Measurements from ENCODE around the gene DISC1.
"Not testable (repeated sequence)": the region's sequence is repeated elsewhere in the genome, so short reads cannot be mapped to it uniquely, and the experiment has no call there.

DISC1 gene

GRCh38 chr1:231765825-231766224 lies 139.2 kb downstream of the DISC1 start:
- not testable (repeated sequence) for H3K4me1 ChIP-seq (ENCODE audit: control insufficient read depth, insufficient read depth, low read length); H3K9ac ChIP-seq (ENCODE audit: low read length); H3K4me3 ChIP-seq (ENCODE audit: low read length); H3K27me3 ChIP-seq (replicated peaks; ENCODE audit: control insufficient read depth, insufficient read depth, low read length); DNase-seq (ENCODE audit: low read depth); H3K9me3 ChIP-seq (ENCODE audit: control insufficient read depth, low read length); H3K36me3 ChIP-seq (ENCODE audit: control insufficient read depth, insufficient read depth, low read length, severe bottlenecking)

GRCh38 chr1:231767471-231767870 lies 140.9 kb downstream of the DISC1 start:
- DNase-seq (ENCODE audit: low read depth) = no peak
- Histone ChIP-seq H3K9me3 (ENCODE audit: control insufficient read depth, low read length) (no peaks in the 10 kb centered on the region), H3K4me3 (ENCODE audit: low read length) (no peak overlapping the region), H3K36me3 (ENCODE audit: control insufficient read depth, insufficient read depth, low read length, severe bottlenecking) (no peaks in the 10 kb centered on the region), H3K27me3 (replicated peaks; ENCODE audit: control insufficient read depth, insufficient read depth, low read length) (no peaks in the 10 kb centered on the region), H3K4me1 (ENCODE audit: control insufficient read depth, insufficient read depth, low read length) (no peaks in the 10 kb centered on the region), H3K9ac (ENCODE audit: low read length) (no peak overlapping the region)

GRCh38 chr1:231768416-231768815 lies 141.8 kb downstream of the DISC1 start:
- Histone ChIP-seq H3K9ac (ENCODE audit: low read length) (no peak overlapping the region), H3K36me3 (ENCODE audit: control insufficient read depth, insufficient read depth, low read length, severe bottlenecking) (no peaks in the 10 kb centered on the region), H3K9me3 (ENCODE audit: control insufficient read depth, low read length) (no peaks in the 10 kb centered on the region), H3K4me1 (ENCODE audit: control insufficient read depth, insufficient read depth, low read length) (no peaks in the 10 kb centered on the region), H3K4me3 (ENCODE audit: low read length) (no peak overlapping the region), H3K27me3 (replicated peaks; ENCODE audit: control insufficient read depth, insufficient read depth, low read length) (no peaks in the 10 kb centered on the region)
- DNase-seq (ENCODE audit: low read depth) = no peak

- DNase-seq (ENCODE audit: low read depth) = no peak
- H3K9me3 ChIP-seq (ENCODE audit: control insufficient read depth, low read length) = no peaks in the 10 kb centered on the region
- no peaks in the 10 kb centered on the region for H3K36me3 ChIP-seq (ENCODE audit: control insufficient read depth, insufficient read depth, low read length, severe bottlenecking)
- no peaks in the 10 kb centered on the region for H3K27me3 ChIP-seq (replicated peaks; ENCODE audit: control insufficient read depth, insufficient read depth, low read length)
- no peak overlapping the region for H3K4me3 ChIP-seq (ENCODE audit: low read length)
- H3K9ac ChIP-seq (ENCODE audit: low read length) = no peak overlapping the region
- H3K4me1 ChIP-seq (ENCODE audit: control insufficient read depth, insufficient read depth, low read length) = no peaks in the 10 kb centered on the region
Measured at GRCh38 chr1:231770506-231771175, 144.1 kb downstream of the DISC1 start.

DNA sequence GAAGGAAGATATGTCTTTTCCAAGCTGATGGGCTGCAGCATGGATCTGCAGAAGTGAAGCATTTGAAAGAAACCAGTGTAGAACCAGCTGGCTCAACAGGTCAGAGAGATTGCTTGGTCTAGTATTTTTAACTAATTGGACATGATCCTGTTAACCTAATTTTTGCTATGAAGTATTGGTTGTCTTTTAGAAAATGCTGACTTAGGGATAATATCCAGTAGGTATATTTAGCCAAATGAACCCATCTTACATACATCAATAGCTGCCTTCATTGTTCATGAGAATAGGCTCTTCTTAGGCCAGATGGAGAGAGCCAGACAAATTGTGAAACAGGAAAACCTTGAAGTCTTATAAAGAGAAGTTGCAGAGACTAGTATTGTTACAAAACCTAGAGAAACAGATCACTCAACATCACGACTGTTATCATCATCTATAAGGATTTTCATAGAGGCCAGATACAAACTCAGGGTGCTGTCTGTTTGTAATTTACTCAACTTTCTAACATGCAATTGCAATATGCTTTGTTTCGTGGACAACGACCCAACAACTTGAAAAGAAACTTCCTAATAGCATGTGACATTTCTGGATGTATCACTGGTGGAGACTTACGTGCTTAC lies 148.2 kb downstream of the DISC1 start:
- H3K4me3 ChIP-seq (ENCODE audit: low read length) = no peak overlapping the region
- H3K4me1 ChIP-seq (ENCODE audit: control insufficient read depth, insufficient read depth, low read length) = peaks cover 5% of the 10 kb centered on the region
- no peaks in the 10 kb centered on the region for H3K9me3 ChIP-seq (ENCODE audit: control insufficient read depth, low read length)
- no peak overlapping the region for H3K9ac ChIP-seq (ENCODE audit: low read length)
- no peaks in the 10 kb centered on the region for H3K27me3 ChIP-seq (replicated peaks; ENCODE audit: control insufficient read depth, insufficient read depth, low read length)
- no peak for DNase-seq (ENCODE audit: low read depth)
- no peaks in the 10 kb centered on the region for H3K36me3 ChIP-seq (ENCODE audit: control insufficient read depth, insufficient read depth, low read length, severe bottlenecking)

- Histone ChIP-seq H3K9ac (ENCODE audit: low read length) (no peak overlapping the region), H3K36me3 (ENCODE audit: control insufficient read depth, insufficient read depth, low read length, severe bottlenecking) (no peaks in the 10 kb centered on the region), H3K4me1 (ENCODE audit: control insufficient read depth, insufficient read depth, low read length) (peaks cover 5% of the 10 kb centered on the region), H3K9me3 (ENCODE audit: control insufficient read depth, low read length) (no peaks in the 10 kb centered on the region), H3K27me3 (replicated peaks; ENCODE audit: control insufficient read depth, insufficient read depth, low read length) (no peaks in the 10 kb centered on the region), H3K4me3 (ENCODE audit: low read length) (no peak overlapping the region)
- peak; percentile 90 for DNase-seq (ENCODE audit: low read depth)
Measured at GRCh38 chr1:231776010-231776756, 149.6 kb downstream of the DISC1 start.

- H3K4me3 ChIP-seq (ENCODE audit: low read length) = no peak overlapping the region
- peaks cover 5% of the 10 kb centered on the region for H3K4me1 ChIP-seq (ENCODE audit: control insufficient read depth, insufficient read depth, low read length)
- H3K9me3 ChIP-seq (ENCODE audit: control insufficient read depth, low read length) = no peaks in the 10 kb centered on the region
- no peaks in the 10 kb centered on the region for H3K27me3 ChIP-seq (replicated peaks; ENCODE audit: control insufficient read depth, insufficient read depth, low read length)
- no peak overlapping the region for H3K9ac ChIP-seq (ENCODE audit: low read length)
- no peak for DNase-seq (ENCODE audit: low read depth)
- H3K36me3 ChIP-seq (ENCODE audit: control insufficient read depth, insufficient read depth, low read length, severe bottlenecking) = no peaks in the 10 kb centered on the region
Measured at GRCh38 chr1:231776757-231777062, 150.1 kb downstream of the DISC1 start.

- H3K9me3 ChIP-seq (ENCODE audit: control insufficient read depth, low read length) = no peaks in the 10 kb centered on the region
- peak; percentile 23 for DNase-seq (ENCODE audit: low read depth)
- H3K4me3 ChIP-seq (ENCODE audit: low read length) = no peak overlapping the region
- peaks cover 5% of the 10 kb centered on the region for H3K4me1 ChIP-seq (ENCODE audit: control insufficient read depth, insufficient read depth, low read length)
- H3K36me3 ChIP-seq (ENCODE audit: control insufficient read depth, insufficient read depth, low read length, severe bottlenecking) = no peaks in the 10 kb centered on the region
- H3K9ac ChIP-seq (ENCODE audit: low read length) = no peak overlapping the region
- H3K27me3 ChIP-seq (replicated peaks; ENCODE audit: control insufficient read depth, insufficient read depth, low read length) = no peaks in the 10 kb centered on the region
Measured at GRCh38 chr1:231778009-231778719, 151.6 kb downstream of the DISC1 start.

- Histone ChIP-seq H3K9ac (ENCODE audit: low read length) (no peak overlapping the region), H3K27me3 (replicated peaks; ENCODE audit: control insufficient read depth, insufficient read depth, low read length) (no peaks in the 10 kb centered on the region), H3K9me3 (ENCODE audit: control insufficient read depth, low read length) (no peaks in the 10 kb centered on the region), H3K4me3 (ENCODE audit: low read length) (no peak overlapping the region), H3K4me1 (ENCODE audit: control insufficient read depth, insufficient read depth, low read length) (peaks cover 5% of the 10 kb centered on the region), H3K36me3 (ENCODE audit: control insufficient read depth, insufficient read depth, low read length, severe bottlenecking) (no peaks in the 10 kb centered on the region)
- no peak for DNase-seq (ENCODE audit: low read depth)
Measured at GRCh38 chr1:231779081-231779480, 152.5 kb downstream of the DISC1 start.

DNA sequence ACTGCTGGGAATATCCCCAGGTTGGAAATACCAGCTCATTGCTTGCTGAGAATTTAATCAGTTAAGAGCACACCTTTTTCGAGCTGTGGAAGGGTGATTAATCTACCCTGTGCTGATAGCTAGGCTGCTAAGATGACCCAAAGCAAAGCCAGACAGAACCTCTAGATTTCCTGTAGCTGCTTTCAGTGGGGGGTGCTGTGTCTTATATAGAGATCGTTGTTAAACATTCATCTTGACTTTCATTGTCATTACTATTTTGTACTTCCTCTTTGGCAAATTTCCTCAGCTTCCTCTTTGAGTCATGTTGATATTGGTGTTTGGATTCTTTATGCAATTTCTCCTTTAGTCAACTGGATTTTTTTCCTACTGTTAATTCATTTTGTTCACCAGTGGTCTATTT lies 155.3 kb downstream of the DISC1 start:
- H3K36me3 ChIP-seq (ENCODE audit: control insufficient read depth, insufficient read depth, low read length, severe bottlenecking) = no peaks in the 10 kb centered on the region
- no peaks in the 10 kb centered on the region for H3K27me3 ChIP-seq (replicated peaks; ENCODE audit: control insufficient read depth, insufficient read depth, low read length)
- no peak overlapping the region for H3K4me3 ChIP-seq (ENCODE audit: low read length)
- DNase-seq (ENCODE audit: low read depth) = no peak
- H3K9ac ChIP-seq (ENCODE audit: low read length) = no peak overlapping the region
- no peaks in the 10 kb centered on the region for H3K9me3 ChIP-seq (ENCODE audit: control insufficient read depth, low read length)
- H3K4me1 ChIP-seq (ENCODE audit: control insufficient read depth, insufficient read depth, low read length) = peaks cover 5% of the 10 kb centered on the region

DNA sequence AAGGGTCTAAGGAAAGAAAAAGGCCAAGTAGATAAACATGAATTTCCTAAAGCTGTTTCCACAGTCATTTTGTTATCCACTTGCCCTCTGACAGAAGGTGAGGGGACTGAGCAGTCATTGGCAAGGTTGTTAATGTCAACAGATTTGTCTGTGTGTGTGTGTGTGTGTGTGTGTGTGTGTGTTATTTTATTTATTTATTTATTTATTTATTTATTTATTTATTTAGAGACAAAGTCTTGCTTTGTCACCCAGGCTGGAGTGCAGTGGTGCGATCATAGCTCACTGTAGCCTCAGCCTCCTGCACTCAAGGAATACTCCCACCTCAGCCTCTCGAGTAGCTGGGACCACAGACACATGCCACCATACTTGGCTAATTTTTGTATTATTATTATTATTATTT lies 158.5 kb downstream of the DISC1 start:
- DNase-seq (ENCODE audit: low read depth); H3K4me3 ChIP-seq (ENCODE audit: low read length); H3K9ac ChIP-seq (ENCODE audit: low read length): not testable (repeated sequence)

More for the DNA sequence above, 158.5 kb downstream of the DISC1 start:
- not testable (repeated sequence) for H3K9me3 ChIP-seq (ENCODE audit: control insufficient read depth, low read length); H3K4me1 ChIP-seq (ENCODE audit: control insufficient read depth, insufficient read depth, low read length); H3K36me3 ChIP-seq (ENCODE audit: control insufficient read depth, insufficient read depth, low read length, severe bottlenecking); H3K27me3 ChIP-seq (replicated peaks; ENCODE audit: control insufficient read depth, insufficient read depth, low read length)
